Measurements from ENCODE around the gene RMDN2. TPM values are rescaled to one million over a fixed set of nuclear protein-coding genes. Genes with fewer than 3 reads are reported as not detected.

The RMDN2 gene
- total RNA-seq, 1 donor = 11.9 TPM

GRCh38 chr2:37915773-37916172 lies 9.3 kb upstream of the RMDN2 start:
- H3K79me2 ChIP-seq (ENCODE audit: insufficient read depth, low read length) = no peaks in the 10 kb centered on the region
- no peaks in the 10 kb centered on the region for H3K9me3 ChIP-seq (ENCODE audit: low read depth, low read length)
- H3K36me3 ChIP-seq (ENCODE audit: insufficient read depth, low read length) = no peaks in the 10 kb centered on the region
- H4K20me1 ChIP-seq (ENCODE audit: insufficient read depth, low read length) = no peaks in the 10 kb centered on the region
- no peak overlapping the region for H3K4me3 ChIP-seq (ENCODE audit: insufficient read depth, low read length)
- TF ChIP-seq CTCF (IDR thresholded peaks at IDR 0.05; ENCODE audit: extremely low read depth, low read depth, low read length) = no peak
- DNase-seq (ENCODE audit: insufficient read length, low spot score, missing footprints) = no peak
- peaks cover 24% of the 10 kb centered on the region for H3K4me1 ChIP-seq (ENCODE audit: insufficient read depth, low read length)
- H3K27me3 ChIP-seq (ENCODE audit: insufficient read depth, low read length) = peaks cover 3% of the 10 kb centered on the region
- no peak overlapping the region for H3K27ac ChIP-seq (ENCODE audit: low read depth, low read length)
- H3K4me2 ChIP-seq (ENCODE audit: insufficient read depth, low read length) = no peak overlapping the region
- H2AFZ ChIP-seq (ENCODE audit: low read length) = no peak overlapping the region

GRCh38 chr2:37916512-37917082 lies 8.5 kb upstream of the RMDN2 start:
- Histone ChIP-seq H3K4me2 (ENCODE audit: insufficient read depth, low read length) (peak overlapping the region; percentile 57), H2AFZ (ENCODE audit: low read length) (no peak overlapping the region), H3K4me1 (ENCODE audit: insufficient read depth, low read length) (peaks cover 23% of the 10 kb centered on the region), H3K36me3 (ENCODE audit: insufficient read depth, low read length) (no peaks in the 10 kb centered on the region), H3K4me3 (ENCODE audit: insufficient read depth, low read length) (no peak overlapping the region), H3K27ac (ENCODE audit: low read depth, low read length) (peak overlapping the region; percentile 40), H3K79me2 (ENCODE audit: insufficient read depth, low read length) (no peaks in the 10 kb centered on the region), H3K9me3 (ENCODE audit: low read depth, low read length) (no peaks in the 10 kb centered on the region), H3K27me3 (ENCODE audit: insufficient read depth, low read length) (peaks cover 5% of the 10 kb centered on the region), H4K20me1 (ENCODE audit: insufficient read depth, low read length) (no peaks in the 10 kb centered on the region)
- DNase-seq (ENCODE audit: insufficient read length, low spot score, missing footprints) = peak; percentile 78
- TF ChIP-seq CTCF (IDR thresholded peaks at IDR 0.05; ENCODE audit: extremely low read depth, low read depth, low read length) = no peak

- no peaks in the 10 kb centered on the region for H3K79me2 ChIP-seq (ENCODE audit: insufficient read depth, low read length)
- H3K27ac ChIP-seq (ENCODE audit: low read depth, low read length) = peak overlapping the region; percentile 4
- no peaks in the 10 kb centered on the region for H3K9me3 ChIP-seq (ENCODE audit: low read depth, low read length)
- no peak for DNase-seq (ENCODE audit: insufficient read length, low spot score, missing footprints)
- peaks cover 11% of the 10 kb centered on the region for H3K27me3 ChIP-seq (ENCODE audit: insufficient read depth, low read length)
- TF ChIP-seq CTCF (IDR thresholded peaks at IDR 0.05; ENCODE audit: extremely low read depth, low read depth, low read length) = no peak
- H3K4me1 ChIP-seq (ENCODE audit: insufficient read depth, low read length) = peaks cover 14% of the 10 kb centered on the region
- H3K4me2 ChIP-seq (ENCODE audit: insufficient read depth, low read length) = no peak overlapping the region
- H4K20me1 ChIP-seq (ENCODE audit: insufficient read depth, low read length) = no peaks in the 10 kb centered on the region
- no peak overlapping the region for H3K4me3 ChIP-seq (ENCODE audit: insufficient read depth, low read length)
- H3K36me3 ChIP-seq (ENCODE audit: insufficient read depth, low read length) = no peaks in the 10 kb centered on the region
- no peak overlapping the region for H2AFZ ChIP-seq (ENCODE audit: low read length)
Measured at GRCh38 chr2:37917281-37918228, 7.5 kb upstream of the RMDN2 start.

- Histone ChIP-seq H4K20me1 (ENCODE audit: insufficient read depth, low read length) (no peaks in the 10 kb centered on the region), H2AFZ (ENCODE audit: low read length) (no peak overlapping the region), H3K36me3 (ENCODE audit: insufficient read depth, low read length) (no peaks in the 10 kb centered on the region), H3K79me2 (ENCODE audit: insufficient read depth, low read length) (no peaks in the 10 kb centered on the region), H3K9me3 (ENCODE audit: low read depth, low read length) (no peaks in the 10 kb centered on the region), H3K4me3 (ENCODE audit: insufficient read depth, low read length) (no peak overlapping the region), H3K4me2 (ENCODE audit: insufficient read depth, low read length) (no peak overlapping the region), H3K27ac (ENCODE audit: low read depth, low read length) (no peak overlapping the region), H3K27me3 (ENCODE audit: insufficient read depth, low read length) (peaks cover 11% of the 10 kb centered on the region), H3K4me1 (ENCODE audit: insufficient read depth, low read length) (peaks cover 14% of the 10 kb centered on the region)
- no peak for TF ChIP-seq CTCF (IDR thresholded peaks at IDR 0.05; ENCODE audit: extremely low read depth, low read depth, low read length)
- no peak for DNase-seq (ENCODE audit: insufficient read length, low spot score, missing footprints)
Measured at GRCh38 chr2:37918742-37919186, 6.3 kb upstream of the RMDN2 start.
